Osteoblast (primary cell): ENCODE results near the gene NEK3. TPM values are rescaled to one million over a fixed set of nuclear protein-coding genes. Genes with fewer than 3 reads are reported as not detected.
"Not testable (repeated sequence)": the region's sequence is repeated elsewhere in the genome, so short reads cannot be mapped to it uniquely, and the experiment has no call there.

ENCODE experiments used
- DNase-seq: peaks from one replicate; pipeline ENCODE4 v3.0.0; 2011; ENCODE audit warnings: low spot score, mixed read lengths; ENCODE audit not compliant: insufficient read length; ENCODE audit errors: missing footprints
- H2AFZ ChIP-seq: 2 replicates; pipeline ENCODE4 v1.6.0; 2011; ENCODE audit warnings: mild to moderate bottlenecking, low read length
- H3K27ac ChIP-seq: 2 replicates; pipeline ENCODE4 v1.5.1; 2011; ENCODE audit warnings: mild to moderate bottlenecking, low read depth, low read length, moderate library complexity
- H3K27me3 ChIP-seq: 2 replicates; pipeline ENCODE4 v1.6.0; 2012; ENCODE audit warnings: mild to moderate bottlenecking, control low read depth, inconsistent platforms, low read length, moderate library complexity; ENCODE audit not compliant: insufficient read depth
- H3K36me3 ChIP-seq: 2 replicates; pipeline ENCODE4 v1.5.1; 2011; ENCODE audit warnings: mild to moderate bottlenecking, low read length, control low read depth, moderate library complexity; ENCODE audit not compliant: insufficient read depth
- H3K4me1 ChIP-seq: 2 replicates; pipeline ENCODE4 v1.5.1; 2011; ENCODE audit warnings: mild to moderate bottlenecking, low read length, control low read depth, moderate library complexity; ENCODE audit not compliant: insufficient read depth
- H3K4me2 ChIP-seq: 2 replicates; pipeline ENCODE4 v1.6.0; 2011; ENCODE audit warnings: mild to moderate bottlenecking, low read length; ENCODE audit not compliant: insufficient read depth
- H3K4me3 ChIP-seq: fragments of 200-600 bp; sonication (generic); 3 replicates; pipeline ENCODE4 v1.5.1; 2012; ENCODE audit warnings: mild to moderate bottlenecking, low read length, inconsistent platforms; ENCODE audit not compliant: insufficient read depth
- H3K79me2 ChIP-seq: 2 replicates; pipeline ENCODE4 v1.6.0; 2012; ENCODE audit warnings: mild to moderate bottlenecking, low read length, control low read depth, inconsistent platforms; ENCODE audit not compliant: insufficient read depth
- H3K9me3 ChIP-seq: 2 replicates; pipeline ENCODE4 v1.5.1; 2011; ENCODE audit warnings: low read depth, low read length, control low read depth
- H4K20me1 ChIP-seq: 2 replicates; pipeline ENCODE4 v1.6.0; 2012; ENCODE audit warnings: mild to moderate bottlenecking, low read length, control low read depth; ENCODE audit not compliant: insufficient read depth
- total RNA-seq: library from RNA; depleted of rRNA; stranded (reverse); fragments of >200 nt; gene quantifications from 2 replicates; pipeline ENCODE4 v1.2.3, GENCODE V29; 2012
- TF ChIP-seq, protein P1 (sequence below): IDR thresholded peaks from 2 replicates; pipeline ENCODE4 v1.5.1; 2011; ENCODE audit warnings: mild to moderate bottlenecking, low read depth, low read length, moderate library complexity; ENCODE audit errors: extremely low read depth

Gene NEK3
- total RNA-seq, 1 donor: 8.0 TPM

DNA sequence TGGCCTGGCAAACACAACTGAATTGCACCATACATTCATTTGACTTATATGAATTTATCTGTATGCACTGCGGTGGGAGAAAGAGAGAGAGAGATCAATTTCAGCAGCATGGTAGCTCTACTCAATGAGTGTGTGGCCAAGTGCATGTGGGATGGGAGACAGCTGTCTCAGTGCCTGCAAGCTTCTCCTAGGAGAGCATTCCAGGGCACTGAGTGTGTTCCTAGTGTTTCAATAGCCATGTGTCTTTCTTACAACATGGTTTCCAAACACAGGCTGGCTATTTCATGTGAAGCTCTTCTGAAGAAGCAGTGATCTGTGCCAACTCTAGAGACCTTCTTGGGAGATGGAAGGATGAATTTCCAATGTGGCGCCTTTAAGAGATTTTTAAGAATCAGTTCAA is 74.0 kb downstream of the NEK3 start:
- Histone ChIP-seq H4K20me1 (no peaks in the 10 kb centered on the region), H3K9me3 (no peaks in the 10 kb centered on the region), H2AFZ (no peak overlapping the region), H3K36me3 (no peaks in the 10 kb centered on the region), H3K4me3 (no peak overlapping the region), H3K4me2 (no peak overlapping the region), H3K4me1 (no peaks in the 10 kb centered on the region), H3K27me3 (no peaks in the 10 kb centered on the region), H3K27ac (no peak overlapping the region), H3K79me2 (no peaks in the 10 kb centered on the region)
- TF ChIP-seq, protein P1, sequence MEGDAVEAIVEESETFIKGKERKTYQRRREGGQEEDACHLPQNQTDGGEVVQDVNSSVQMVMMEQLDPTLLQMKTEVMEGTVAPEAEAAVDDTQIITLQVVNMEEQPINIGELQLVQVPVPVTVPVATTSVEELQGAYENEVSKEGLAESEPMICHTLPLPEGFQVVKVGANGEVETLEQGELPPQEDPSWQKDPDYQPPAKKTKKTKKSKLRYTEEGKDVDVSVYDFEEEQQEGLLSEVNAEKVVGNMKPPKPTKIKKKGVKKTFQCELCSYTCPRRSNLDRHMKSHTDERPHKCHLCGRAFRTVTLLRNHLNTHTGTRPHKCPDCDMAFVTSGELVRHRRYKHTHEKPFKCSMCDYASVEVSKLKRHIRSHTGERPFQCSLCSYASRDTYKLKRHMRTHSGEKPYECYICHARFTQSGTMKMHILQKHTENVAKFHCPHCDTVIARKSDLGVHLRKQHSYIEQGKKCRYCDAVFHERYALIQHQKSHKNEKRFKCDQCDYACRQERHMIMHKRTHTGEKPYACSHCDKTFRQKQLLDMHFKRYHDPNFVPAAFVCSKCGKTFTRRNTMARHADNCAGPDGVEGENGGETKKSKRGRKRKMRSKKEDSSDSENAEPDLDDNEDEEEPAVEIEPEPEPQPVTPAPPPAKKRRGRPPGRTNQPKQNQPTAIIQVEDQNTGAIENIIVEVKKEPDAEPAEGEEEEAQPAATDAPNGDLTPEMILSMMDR: no peak
- peak; percentile 88 for DNase-seq

DNA sequence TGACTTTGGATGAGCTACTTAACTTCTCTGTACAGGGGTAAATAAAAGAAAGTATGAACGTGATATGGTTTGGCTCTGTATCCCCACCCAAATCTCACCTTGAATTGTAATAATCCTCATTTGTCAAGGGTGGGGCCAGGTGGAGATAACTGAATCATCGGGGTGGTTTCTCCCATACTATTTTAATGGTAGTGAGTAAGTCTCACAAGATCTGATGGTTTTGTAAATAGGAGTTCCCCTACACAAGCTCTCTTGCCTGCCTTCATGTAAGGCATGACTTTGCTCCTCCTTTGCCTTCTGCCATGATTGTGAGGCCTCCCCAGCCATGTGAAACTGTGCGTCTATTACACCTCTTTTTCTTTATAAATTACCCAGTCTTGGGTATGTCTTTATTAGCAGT is 74.4 kb downstream of the NEK3 start:
- not testable (repeated sequence) for DNase-seq, H3K4me2 ChIP-seq, H3K27ac ChIP-seq

More for the DNA sequence above, 74.4 kb downstream of the NEK3 start:
- H3K4me3 ChIP-seq, H3K79me2 ChIP-seq, H4K20me1 ChIP-seq, H3K36me3 ChIP-seq, H3K4me1 ChIP-seq, H2AFZ ChIP-seq, H3K9me3 ChIP-seq, H3K27me3 ChIP-seq: not testable (repeated sequence)

Other genes starting within 250 kb of the NEK3 start
- gene ATP7B, start 148.1 kb downstream of the NEK3 start, total RNA-seq: 2.4 and 4.0 TPM in 2 replicates
- gene ALG11, start 147.2 kb downstream of the NEK3 start, total RNA-seq: 22.7 and 23.9 TPM in 2 replicates
- gene UTP14C, start 134.9 kb downstream of the NEK3 start, total RNA-seq: 14.7 and 15.9 TPM in 2 replicates
- 0.29 and 0.36 TPM in 2 replicates for gene NEK5, start 30.5 kb downstream of the NEK3 start, total RNA-seq
- 14.1 and 18.3 TPM in 2 replicates for gene THSD1, start 246.6 kb upstream of the NEK3 start, total RNA-seq